Liver (tissue), 3 donors: ENCODE data around the gene ZNF440.

ENCODE experiments used
- HNF4G ChIP-seq: IDR thresholded peaks from 2 replicates; pipeline ENCODE4 v1.6.1; 2016; ENCODE audit warnings: antibody characterized with exemption
- MAX ChIP-seq: IDR thresholded peaks from 2 replicates; pipeline ENCODE4 v1.6.1; 2016; ENCODE audit warnings: antibody characterized with exemption
- RAD21 ChIP-seq, 2 donors: IDR thresholded peaks; 2 replicates each; pipeline ENCODE4 v1.6.1; 2016; ENCODE audit warnings: antibody characterized with exemption in 2 of 2, mild to moderate bottlenecking in 2 of 2
- YY1 ChIP-seq: IDR thresholded peaks from 2 replicates; pipeline ENCODE4 v1.6.1; 2016; ENCODE audit warnings: antibody characterized with exemption, mild to moderate bottlenecking
- TF ChIP-seq, protein P1 (sequence below): fragments of 150-350 bp; IDR thresholded peaks from 2 replicates; pipeline ENCODE4 v1.5.1; 2017; ENCODE audit warnings: improper control_type of control experiment, low read depth, low read length; ENCODE audit not compliant: missing input control
- TF ChIP-seq, protein P2 (sequence below): IDR thresholded peaks from 2 replicates; pipeline ENCODE4 v1.6.1; 2016; ENCODE audit warnings: antibody characterized with exemption
- donor health status: healthy.
- donor health status: healthy.

DNA sequence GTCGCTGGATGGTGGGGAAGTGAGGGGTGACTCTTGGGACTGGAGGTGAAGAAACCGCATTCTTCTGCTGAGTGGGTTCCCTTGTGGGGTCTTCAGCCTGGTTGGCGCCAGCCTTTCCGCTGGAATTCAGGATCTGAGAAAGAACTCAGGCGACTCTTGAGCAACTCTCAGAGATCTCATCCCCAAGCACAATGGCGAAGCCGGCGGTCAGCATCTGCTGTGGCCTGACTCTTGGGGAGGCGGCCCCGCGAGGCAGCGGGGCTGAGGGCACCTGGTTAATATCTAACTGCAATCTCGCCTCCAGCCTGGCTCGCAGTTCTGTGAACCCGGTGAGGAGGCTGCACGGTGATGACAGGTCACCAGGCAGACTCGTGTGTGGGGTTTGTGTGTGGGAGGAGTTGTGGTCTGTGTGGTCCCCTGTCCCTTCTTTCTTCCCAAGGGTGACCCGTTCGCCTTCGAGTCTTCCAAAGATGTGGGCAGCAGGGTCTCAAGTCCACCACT, 46.4 kb upstream of the ZNF440 start:
- TF ChIP-seq, protein P1, sequence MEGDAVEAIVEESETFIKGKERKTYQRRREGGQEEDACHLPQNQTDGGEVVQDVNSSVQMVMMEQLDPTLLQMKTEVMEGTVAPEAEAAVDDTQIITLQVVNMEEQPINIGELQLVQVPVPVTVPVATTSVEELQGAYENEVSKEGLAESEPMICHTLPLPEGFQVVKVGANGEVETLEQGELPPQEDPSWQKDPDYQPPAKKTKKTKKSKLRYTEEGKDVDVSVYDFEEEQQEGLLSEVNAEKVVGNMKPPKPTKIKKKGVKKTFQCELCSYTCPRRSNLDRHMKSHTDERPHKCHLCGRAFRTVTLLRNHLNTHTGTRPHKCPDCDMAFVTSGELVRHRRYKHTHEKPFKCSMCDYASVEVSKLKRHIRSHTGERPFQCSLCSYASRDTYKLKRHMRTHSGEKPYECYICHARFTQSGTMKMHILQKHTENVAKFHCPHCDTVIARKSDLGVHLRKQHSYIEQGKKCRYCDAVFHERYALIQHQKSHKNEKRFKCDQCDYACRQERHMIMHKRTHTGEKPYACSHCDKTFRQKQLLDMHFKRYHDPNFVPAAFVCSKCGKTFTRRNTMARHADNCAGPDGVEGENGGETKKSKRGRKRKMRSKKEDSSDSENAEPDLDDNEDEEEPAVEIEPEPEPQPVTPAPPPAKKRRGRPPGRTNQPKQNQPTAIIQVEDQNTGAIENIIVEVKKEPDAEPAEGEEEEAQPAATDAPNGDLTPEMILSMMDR = no peak
- TF ChIP-seq RAD21 (IDR thresholded peaks at IDR 0.05) (peak; percentile 15 to 39), HNF4G (no peak), MAX (peak; percentile 65), YY1 (peak; percentile 33)
- TF ChIP-seq, protein P2, sequence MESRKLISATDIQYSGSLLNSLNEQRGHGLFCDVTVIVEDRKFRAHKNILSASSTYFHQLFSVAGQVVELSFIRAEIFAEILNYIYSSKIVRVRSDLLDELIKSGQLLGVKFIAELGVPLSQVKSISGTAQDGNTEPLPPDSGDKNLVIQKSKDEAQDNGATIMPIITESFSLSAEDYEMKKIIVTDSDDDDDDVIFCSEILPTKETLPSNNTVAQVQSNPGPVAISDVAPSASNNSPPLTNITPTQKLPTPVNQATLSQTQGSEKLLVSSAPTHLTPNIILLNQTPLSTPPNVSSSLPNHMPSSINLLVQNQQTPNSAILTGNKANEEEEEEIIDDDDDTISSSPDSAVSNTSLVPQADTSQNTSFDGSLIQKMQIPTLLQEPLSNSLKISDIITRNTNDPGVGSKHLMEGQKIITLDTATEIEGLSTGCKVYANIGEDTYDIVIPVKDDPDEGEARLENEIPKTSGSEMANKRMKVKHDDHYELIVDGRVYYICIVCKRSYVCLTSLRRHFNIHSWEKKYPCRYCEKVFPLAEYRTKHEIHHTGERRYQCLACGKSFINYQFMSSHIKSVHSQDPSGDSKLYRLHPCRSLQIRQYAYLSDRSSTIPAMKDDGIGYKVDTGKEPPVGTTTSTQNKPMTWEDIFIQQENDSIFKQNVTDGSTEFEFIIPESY = no peak
